Keratinocyte (primary cell): Measurements from ENCODE around the gene PLA2G2C.

ENCODE experiments used
- EZH2 ChIP-seq: IDR thresholded peaks from one replicate; pipeline ENCODE4 v1.6.1; 2012; ENCODE audit warnings: inconsistent platforms, mild to moderate bottlenecking, low read length, moderate library complexity
- TF ChIP-seq, protein P1 (sequence below), 3 experiments: IDR thresholded peaks in 1 of 3; conservative IDR thresholded peaks in 1 of 3; optimal IDR thresholded peaks in 1 of 3; 2 replicates in 2 of 3; 3 replicates in 1 of 3; pipeline versions ENCODE3 to v1.5.1; 2011; ENCODE audit warnings: low read length in 3 of 3, mild to moderate bottlenecking in 3 of 3, moderate library complexity in 2 of 3, control low read depth in 1 of 3, inconsistent platforms in 1 of 3; ENCODE audit not compliant: insufficient read depth in 2 of 3; ENCODE audit errors: extremely low read depth in 1 of 3

DNA sequence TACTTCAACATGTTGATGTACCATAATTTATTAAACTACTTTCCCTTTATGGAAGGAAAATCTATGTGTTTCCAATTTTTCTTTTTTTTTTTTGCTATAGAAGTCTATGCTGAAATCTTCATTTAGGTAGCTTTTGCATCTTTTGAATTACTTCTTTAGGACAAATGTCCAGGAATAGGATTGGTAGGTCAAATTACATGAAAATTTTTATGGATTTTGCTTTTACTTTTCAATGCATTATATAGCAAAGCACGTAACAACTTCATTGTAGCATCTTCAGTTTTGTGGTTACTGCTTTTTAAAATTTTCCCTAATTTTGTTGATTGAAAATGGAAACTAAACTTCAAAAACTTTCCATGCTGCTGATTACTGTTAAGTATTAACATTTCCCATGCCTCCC is 12.0 kb upstream of the PLA2G2C start:
- TF ChIP-seq, protein P1, sequence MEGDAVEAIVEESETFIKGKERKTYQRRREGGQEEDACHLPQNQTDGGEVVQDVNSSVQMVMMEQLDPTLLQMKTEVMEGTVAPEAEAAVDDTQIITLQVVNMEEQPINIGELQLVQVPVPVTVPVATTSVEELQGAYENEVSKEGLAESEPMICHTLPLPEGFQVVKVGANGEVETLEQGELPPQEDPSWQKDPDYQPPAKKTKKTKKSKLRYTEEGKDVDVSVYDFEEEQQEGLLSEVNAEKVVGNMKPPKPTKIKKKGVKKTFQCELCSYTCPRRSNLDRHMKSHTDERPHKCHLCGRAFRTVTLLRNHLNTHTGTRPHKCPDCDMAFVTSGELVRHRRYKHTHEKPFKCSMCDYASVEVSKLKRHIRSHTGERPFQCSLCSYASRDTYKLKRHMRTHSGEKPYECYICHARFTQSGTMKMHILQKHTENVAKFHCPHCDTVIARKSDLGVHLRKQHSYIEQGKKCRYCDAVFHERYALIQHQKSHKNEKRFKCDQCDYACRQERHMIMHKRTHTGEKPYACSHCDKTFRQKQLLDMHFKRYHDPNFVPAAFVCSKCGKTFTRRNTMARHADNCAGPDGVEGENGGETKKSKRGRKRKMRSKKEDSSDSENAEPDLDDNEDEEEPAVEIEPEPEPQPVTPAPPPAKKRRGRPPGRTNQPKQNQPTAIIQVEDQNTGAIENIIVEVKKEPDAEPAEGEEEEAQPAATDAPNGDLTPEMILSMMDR (optimal IDR thresholded peaks at IDR 0.05 in 1 of 3, IDR thresholded peaks at IDR 0.05 in 1 of 3, conservative IDR thresholded peaks at IDR 0.05 in 1 of 3; ENCODE audit: extremely low read depth in 1 of 3, insufficient read depth in 2 of 3, low read length in 3 of 3), result no peak
- TF ChIP-seq EZH2, result no peak
